Osteocyte (in vitro differentiated cells): Measurements from ENCODE around the gene PSAPL1. TPM values are rescaled to one million over a fixed set of nuclear protein-coding genes. Genes with fewer than 3 reads are reported as not detected.

ENCODE experiments used
- DNase-seq: peaks from one replicate; pipeline ENCODE4 v3.0.0; 2021; ENCODE audit warnings: mixed read lengths; ENCODE audit not compliant: unreplicated experiment; ENCODE audit errors: extremely low spot score
- H3K27ac Mint-ChIP-seq: one replicate; pipeline ENCODE4 v1.8.0; 2021; ENCODE audit warnings: mild to moderate bottlenecking, mixed read lengths; ENCODE audit not compliant: unreplicated experiment
- H3K27me3 Mint-ChIP-seq: one replicate; pipeline ENCODE4 v1.8.0; 2021; ENCODE audit warnings: mixed read lengths; ENCODE audit not compliant: unreplicated experiment
- H3K36me3 Mint-ChIP-seq: one replicate; pipeline ENCODE4 v1.8.0; 2021; ENCODE audit warnings: mixed read lengths; ENCODE audit not compliant: unreplicated experiment
- H3K4me1 Mint-ChIP-seq: one replicate; pipeline ENCODE4 v1.8.0; 2021; ENCODE audit warnings: mixed read lengths; ENCODE audit not compliant: unreplicated experiment
- H3K4me3 Mint-ChIP-seq: one replicate; pipeline ENCODE4 v1.8.0; 2021; ENCODE audit warnings: mild to moderate bottlenecking, moderate library complexity, mixed read lengths; ENCODE audit not compliant: unreplicated experiment
- H3K9me3 Mint-ChIP-seq: one replicate; pipeline ENCODE4 v1.8.0; 2021; ENCODE audit warnings: mixed read lengths; ENCODE audit not compliant: unreplicated experiment
- CTCF ChIP-seq: fragments of 200-600 bp; sonication (generic); IDR thresholded peaks from 2 replicates; pipeline ENCODE4 v1.5.0; 2021; ENCODE audit warnings: antibody characterized with exemption, mild to moderate bottlenecking, moderate library complexity
- total RNA-seq: library from RNA; stranded (reverse); gene quantifications from 2 replicates; pipeline ENCODE4 v1.2.1, GENCODE V29; 2021

The PSAPL1 gene
- total RNA-seq, 1 donor from 2014 or later, result not detected

- H3K36me3 Mint-ChIP-seq, result no peaks in the 10 kb centered on the region
- H3K4me1 Mint-ChIP-seq, result no peaks in the 10 kb centered on the region
- no peak for DNase-seq
Measured at GRCh38 chr4:7400671-7401298, 33.9 kb downstream of the PSAPL1 start.

GRCh38 chr4:7399440-7400234, 35.1 kb downstream of the PSAPL1 start:
- H3K4me1 Mint-ChIP-seq, result no peaks in the 10 kb centered on the region
- H3K27ac Mint-ChIP-seq, result no peak overlapping the region
- no peak overlapping the region for H3K4me3 Mint-ChIP-seq
- peaks cover 40% of the 10 kb centered on the region for H3K27me3 Mint-ChIP-seq
- no peaks in the 10 kb centered on the region for H3K9me3 Mint-ChIP-seq
- no peaks in the 10 kb centered on the region for H3K36me3 Mint-ChIP-seq
- TF ChIP-seq CTCF, result no peak
- DNase-seq, result peak; percentile 51

More at GRCh38 chr4:7400671-7401298, 33.9 kb downstream of the PSAPL1 start:
- Mint-ChIP-seq H3K27ac (no peak overlapping the region), H3K27me3 (peaks cover 49% of the 10 kb centered on the region), H3K9me3 (peaks cover 9% of the 10 kb centered on the region), H3K4me3 (no peak overlapping the region)
- TF ChIP-seq CTCF, result no peak

GRCh38 chr4:7398788-7399439, 35.8 kb downstream of the PSAPL1 start:
- Mint-ChIP-seq H3K4me3 (no peak overlapping the region), H3K4me1 (no peaks in the 10 kb centered on the region)
- no peak for TF ChIP-seq CTCF

GRCh38 chr4:7398104-7398423, 36.7 kb downstream of the PSAPL1 start:
- H3K27me3 Mint-ChIP-seq, result peaks cover 44% of the 10 kb centered on the region
- no peaks in the 10 kb centered on the region for H3K9me3 Mint-ChIP-seq
- no peak overlapping the region for H3K4me3 Mint-ChIP-seq
- H3K4me1 Mint-ChIP-seq, result peaks cover 2% of the 10 kb centered on the region
- DNase-seq, result no peak
- no peaks in the 10 kb centered on the region for H3K36me3 Mint-ChIP-seq
- TF ChIP-seq CTCF, result no peak
- no peak overlapping the region for H3K27ac Mint-ChIP-seq

More at GRCh38 chr4:7398788-7399439, 35.8 kb downstream of the PSAPL1 start:
- Mint-ChIP-seq H3K36me3 (no peaks in the 10 kb centered on the region), H3K9me3 (no peaks in the 10 kb centered on the region), H3K27me3 (peaks cover 38% of the 10 kb centered on the region), H3K27ac (no peak overlapping the region)
- peak; percentile 42 for DNase-seq
